Myometrial cell (primary cell): ENCODE data around the gene OXNAD1. TPM values are rescaled to one million over a fixed set of nuclear protein-coding genes. Genes with fewer than 3 reads are reported as not detected.

Experiments
- total RNA-seq: library from RNA; depleted of rRNA; stranded (reverse); fragments of >200 nt; gene quantifications from 2 replicates; pipeline ENCODE4 v1.2.3, GENCODE V29; 2015

Gene OXNAD1
- 11.8 and 14.2 TPM in 2 replicates for total RNA-seq

GRCh38 chr3:16264708-16265454 is at the start of gene OXNAD1, which contains the start of gene DPH3:
OXNAD1 (plus strand) TSS chr3:16265212; CDS start chr3:16270953, 5,741 bp downstream.
DPH3 (minus strand) TSS chr3:16264943; CDS start chr3:16264876, 67 bp downstream.

Other genes starting within 250 kb of the OXNAD1 start
- gene GALNT15, start 90.5 kb upstream of the OXNAD1 start, total RNA-seq, result 0.86 and 2.5 TPM in 2 replicates
- 16.4 and 20.7 TPM in 2 replicates for gene DPH3, start 269 bp upstream of the OXNAD1 start, total RNA-seq
- 35.5 and 36.5 TPM in 2 replicates for gene RFTN1, start 248.5 kb downstream of the OXNAD1 start, total RNA-seq